Neural crest cell (in vitro differentiated cells): Measurements from ENCODE around the gene ITGA6. TPM values are rescaled to one million over a fixed set of nuclear protein-coding genes. Genes with fewer than 3 reads are reported as not detected.
"Not testable (repeated sequence)": the region's sequence is repeated elsewhere in the genome, so short reads cannot be mapped to it uniquely, and the experiment has no call there.

Experiments
- DNase-seq: peaks from one replicate; pipeline ENCODE4 v3.0.0; 2021; ENCODE audit warnings: low read depth, mixed read lengths, low spot score
- H3K27ac Mint-ChIP-seq: one replicate; pipeline ENCODE4 v1.8.0; 2021; ENCODE audit warnings: mild to moderate bottlenecking, mixed read lengths; ENCODE audit not compliant: unreplicated experiment
- H3K27me3 Mint-ChIP-seq: 2 replicates; pipeline ENCODE4 v1.8.0; 2021; ENCODE audit warnings: low read depth, mild to moderate bottlenecking, mixed read lengths
- H3K36me3 Mint-ChIP-seq: 2 replicates; pipeline ENCODE4 v1.8.0; 2021; ENCODE audit warnings: low read depth, mild to moderate bottlenecking, mixed read lengths
- H3K4me1 Mint-ChIP-seq: 2 replicates; pipeline ENCODE4 v1.8.0; 2021; ENCODE audit warnings: mixed read lengths
- H3K4me3 Mint-ChIP-seq: one replicate; pipeline ENCODE4 v1.8.0; 2021; ENCODE audit warnings: mild to moderate bottlenecking, mixed read lengths
- H3K9me3 Mint-ChIP-seq: 2 replicates; pipeline ENCODE4 v1.8.0; 2021; ENCODE audit warnings: mixed read lengths
- total RNA-seq: library from RNA; stranded (reverse); gene quantifications from 2 replicates; pipeline ENCODE4 v1.2.1, GENCODE V29; 2021
- TF ChIP-seq, protein P1 (sequence below): fragments of 200-600 bp; sonication (generic); conservative IDR thresholded peaks from 2 replicates; pipeline ENCODE4 v1.5.0; 2021; ENCODE audit warnings: antibody characterized with exemption, mild to moderate bottlenecking

The ITGA6 gene
- total RNA-seq, 1 donor from 2014 or later: 37.7 TPM

DNA sequence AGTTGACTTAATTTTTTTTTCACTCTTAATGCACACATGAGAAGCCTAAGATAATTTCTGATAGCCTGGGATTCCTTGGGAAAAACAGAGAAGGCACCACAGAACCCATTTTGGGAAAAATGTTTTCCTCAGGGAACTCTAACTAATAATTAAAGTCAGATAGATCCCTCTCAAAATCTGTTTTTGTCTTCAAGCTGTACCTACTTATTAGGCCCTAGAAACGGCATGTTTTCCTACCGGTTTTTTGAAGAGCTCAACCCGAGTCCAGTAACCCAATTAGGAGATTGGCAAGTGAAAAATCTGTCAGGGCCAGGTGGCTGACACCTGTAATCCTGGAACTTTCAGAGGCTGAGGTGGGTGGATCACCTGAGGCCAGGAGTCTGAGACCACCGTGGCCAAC is 112.4 kb downstream of the ITGA6 start:
- Mint-ChIP-seq H3K4me1 (no peaks in the 10 kb centered on the region), H3K9me3 (peaks cover 22% of the 10 kb centered on the region), H3K27ac (no peak overlapping the region), H3K4me3 (no peak overlapping the region), H3K27me3 (peaks cover 2% of the 10 kb centered on the region), H3K36me3 (peaks cover 26% of the 10 kb centered on the region)
- TF ChIP-seq, protein P1, sequence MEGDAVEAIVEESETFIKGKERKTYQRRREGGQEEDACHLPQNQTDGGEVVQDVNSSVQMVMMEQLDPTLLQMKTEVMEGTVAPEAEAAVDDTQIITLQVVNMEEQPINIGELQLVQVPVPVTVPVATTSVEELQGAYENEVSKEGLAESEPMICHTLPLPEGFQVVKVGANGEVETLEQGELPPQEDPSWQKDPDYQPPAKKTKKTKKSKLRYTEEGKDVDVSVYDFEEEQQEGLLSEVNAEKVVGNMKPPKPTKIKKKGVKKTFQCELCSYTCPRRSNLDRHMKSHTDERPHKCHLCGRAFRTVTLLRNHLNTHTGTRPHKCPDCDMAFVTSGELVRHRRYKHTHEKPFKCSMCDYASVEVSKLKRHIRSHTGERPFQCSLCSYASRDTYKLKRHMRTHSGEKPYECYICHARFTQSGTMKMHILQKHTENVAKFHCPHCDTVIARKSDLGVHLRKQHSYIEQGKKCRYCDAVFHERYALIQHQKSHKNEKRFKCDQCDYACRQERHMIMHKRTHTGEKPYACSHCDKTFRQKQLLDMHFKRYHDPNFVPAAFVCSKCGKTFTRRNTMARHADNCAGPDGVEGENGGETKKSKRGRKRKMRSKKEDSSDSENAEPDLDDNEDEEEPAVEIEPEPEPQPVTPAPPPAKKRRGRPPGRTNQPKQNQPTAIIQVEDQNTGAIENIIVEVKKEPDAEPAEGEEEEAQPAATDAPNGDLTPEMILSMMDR: no peak
- DNase-seq: no peak

DNA sequence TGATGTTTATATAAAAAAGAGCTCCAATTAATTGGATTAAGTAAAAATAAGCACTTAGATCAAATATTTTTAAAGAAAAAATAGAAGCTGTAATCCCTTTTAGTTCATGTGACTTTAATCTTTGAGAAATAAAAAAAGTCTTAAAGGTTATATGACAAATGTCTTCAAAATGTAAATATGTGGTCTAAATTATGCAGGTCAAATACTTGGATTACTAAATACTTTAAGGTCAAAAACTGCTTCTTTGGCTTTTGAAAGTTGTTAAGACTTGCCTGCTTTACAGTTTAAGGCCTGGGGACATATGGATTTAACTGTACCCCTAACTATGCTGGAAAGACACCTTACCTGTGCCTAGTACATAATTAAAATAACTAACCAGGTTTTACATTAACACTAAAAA is 113.0 kb downstream of the ITGA6 start:
- Mint-ChIP-seq H3K27me3 (peaks cover 2% of the 10 kb centered on the region), H3K4me1 (no peaks in the 10 kb centered on the region), H3K4me3 (no peak overlapping the region), H3K27ac (no peak overlapping the region), H3K36me3 (peaks cover 29% of the 10 kb centered on the region), H3K9me3 (peaks cover 26% of the 10 kb centered on the region)
- DNase-seq: no peak
- TF ChIP-seq, protein P1: no peak

DNA sequence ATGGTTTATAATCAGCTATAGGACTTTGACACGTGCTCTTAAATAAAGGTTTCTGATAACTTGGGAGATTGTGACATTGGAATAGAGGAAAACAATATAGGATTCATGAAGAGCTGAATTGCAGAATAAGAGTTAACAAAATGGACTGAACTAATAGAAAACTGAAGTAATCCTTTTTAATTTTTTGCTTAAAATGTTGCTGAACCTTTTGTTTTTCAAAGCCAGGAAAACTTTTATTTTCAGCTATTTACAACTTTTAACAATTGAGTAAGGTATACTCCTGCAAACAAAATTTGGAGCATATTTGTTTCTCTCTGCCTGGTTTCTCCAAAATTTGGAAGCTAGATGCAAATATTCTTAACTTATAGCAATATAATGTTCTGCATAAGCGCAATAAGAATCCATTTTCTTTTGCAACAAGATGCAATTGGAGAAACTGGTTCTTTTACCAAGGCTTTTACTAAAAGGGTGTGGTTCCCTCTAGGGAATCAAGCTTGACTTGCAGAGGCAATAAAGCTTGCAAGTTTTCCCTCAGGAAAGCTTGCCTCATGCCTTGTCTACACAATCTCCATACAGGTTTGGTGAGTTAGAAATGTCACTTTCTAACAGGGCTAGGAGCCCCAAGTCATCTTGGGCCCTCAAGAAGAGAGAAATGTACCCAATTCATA is 118.2 kb downstream of the ITGA6 start:
- TF ChIP-seq, protein P1: no peak
- Mint-ChIP-seq H3K4me1 (no peaks in the 10 kb centered on the region), H3K27ac (no peak overlapping the region), H3K4me3 (no peak overlapping the region), H3K27me3 (peaks cover 2% of the 10 kb centered on the region), H3K36me3 (peaks cover 24% of the 10 kb centered on the region), H3K9me3 (peaks cover 25% of the 10 kb centered on the region)
- no peak for DNase-seq

DNA sequence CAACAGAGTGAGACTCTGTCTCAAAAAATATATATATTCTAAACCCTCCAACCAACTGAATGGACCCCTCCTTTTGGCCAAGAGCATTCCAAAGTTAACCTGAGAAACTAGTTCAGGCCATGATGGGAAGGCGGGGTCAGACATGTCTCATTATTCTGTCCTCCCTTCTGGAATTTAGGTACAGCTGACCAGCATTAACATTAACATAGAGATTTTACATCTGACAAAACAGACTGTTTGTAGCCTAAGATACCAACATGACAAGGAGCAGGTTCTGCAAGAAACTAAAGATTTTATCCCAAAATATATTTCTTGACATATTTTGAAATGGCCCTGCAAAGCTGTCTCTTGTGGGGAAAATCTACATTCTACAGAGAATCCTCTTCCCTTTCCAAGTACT is 121.7 kb downstream of the ITGA6 start:
- Mint-ChIP-seq H3K36me3 (peaks cover 10% of the 10 kb centered on the region), H3K4me1 (peaks cover 8% of the 10 kb centered on the region), H3K27me3 (peaks cover 10% of the 10 kb centered on the region), H3K9me3 (peaks cover 9% of the 10 kb centered on the region), H3K27ac (no peak overlapping the region), H3K4me3 (no peak overlapping the region)
- no peak for DNase-seq
- TF ChIP-seq, protein P1: no peak

DNA sequence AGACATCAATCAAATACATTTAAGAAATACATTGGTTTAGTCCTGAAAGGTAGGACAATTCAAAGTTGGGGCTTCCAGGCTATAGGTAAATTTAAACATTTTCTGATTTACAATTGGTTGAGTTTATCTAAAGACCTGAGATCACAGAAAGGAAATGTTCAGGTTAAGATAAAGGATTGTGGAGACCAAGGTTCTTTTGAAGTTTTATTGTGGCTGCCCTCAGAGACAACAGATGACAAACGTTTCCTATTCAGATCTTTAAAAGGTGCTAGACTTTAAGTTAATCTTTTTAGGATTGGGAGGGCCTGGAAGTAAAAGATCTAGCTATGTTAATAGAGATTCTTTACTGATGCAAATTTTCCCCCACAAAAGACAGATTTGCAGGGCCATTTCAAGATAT is 122.4 kb downstream of the ITGA6 start:
- Mint-ChIP-seq H3K4me1 (peaks cover 12% of the 10 kb centered on the region), H3K27me3 (peaks cover 17% of the 10 kb centered on the region), H3K36me3 (peaks cover 10% of the 10 kb centered on the region)
- H3K4me3 Mint-ChIP-seq, H3K27ac Mint-ChIP-seq, DNase-seq, H3K9me3 Mint-ChIP-seq: not testable (repeated sequence)

DNA sequence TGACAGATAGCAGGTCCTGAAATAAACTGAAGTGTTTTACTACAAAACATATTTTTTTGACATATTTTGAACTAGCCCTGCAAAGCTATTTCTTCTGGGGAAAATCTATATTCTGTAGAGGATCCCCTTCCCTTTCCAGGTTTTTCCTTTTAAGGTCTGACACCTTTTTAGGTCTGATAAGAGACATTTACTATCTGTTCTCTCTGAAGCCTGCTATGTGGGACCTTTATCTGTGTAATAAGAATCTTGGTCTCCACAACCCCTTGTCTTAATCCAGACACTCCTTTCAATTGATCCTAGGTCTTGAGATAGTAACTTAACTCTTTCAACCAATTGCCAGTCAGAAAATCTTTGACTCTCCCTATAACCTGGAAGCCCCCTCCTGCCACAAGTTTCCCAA is 123.0 kb downstream of the ITGA6 start:
- Mint-ChIP-seq H3K36me3 (peaks cover 7% of the 10 kb centered on the region), H3K27me3 (peaks cover 22% of the 10 kb centered on the region), H3K27ac (no peak overlapping the region), H3K4me1 (peaks cover 19% of the 10 kb centered on the region), H3K9me3 (peaks cover 5% of the 10 kb centered on the region), H3K4me3 (no peak overlapping the region)
- TF ChIP-seq, protein P1: no peak
- no peak for DNase-seq
